ENCODE measurements around the gene SPATA17.

GRCh38 chr1:217861658-217862057, 230.5 kb downstream of the SPATA17 start:
- TF ChIP-seq TSHZ2 (CRISPR knock-in tag; IDR thresholded peaks at IDR 0.05) (no peak), ZNF8 (CRISPR knock-in tag; IDR thresholded peaks at IDR 0.05) (no peak), OSR1 (CRISPR knock-in tag; IDR thresholded peaks at IDR 0.05) (no peak), SNAI2 (CRISPR knock-in tag; IDR thresholded peaks at IDR 0.05) (no peak), PATZ1 (CRISPR knock-in tag; IDR thresholded peaks at IDR 0.05; ENCODE audit: borderline replicate concordance) (no peak), ARNTL (CRISPR knock-in tag; IDR thresholded peaks at IDR 0.05; ENCODE audit: borderline replicate concordance, low read depth) (no peak), ZFP3 (CRISPR knock-in tag; IDR thresholded peaks at IDR 0.05) (no peak), ZFP30 (CRISPR knock-in tag; IDR thresholded peaks at IDR 0.05) (no peak), RARB (CRISPR knock-in tag; IDR thresholded peaks at IDR 0.05) (no peak), GLIS3 (CRISPR knock-in tag; IDR thresholded peaks at IDR 0.05) (no peak)
- TF ChIP-seq, protein P1, sequence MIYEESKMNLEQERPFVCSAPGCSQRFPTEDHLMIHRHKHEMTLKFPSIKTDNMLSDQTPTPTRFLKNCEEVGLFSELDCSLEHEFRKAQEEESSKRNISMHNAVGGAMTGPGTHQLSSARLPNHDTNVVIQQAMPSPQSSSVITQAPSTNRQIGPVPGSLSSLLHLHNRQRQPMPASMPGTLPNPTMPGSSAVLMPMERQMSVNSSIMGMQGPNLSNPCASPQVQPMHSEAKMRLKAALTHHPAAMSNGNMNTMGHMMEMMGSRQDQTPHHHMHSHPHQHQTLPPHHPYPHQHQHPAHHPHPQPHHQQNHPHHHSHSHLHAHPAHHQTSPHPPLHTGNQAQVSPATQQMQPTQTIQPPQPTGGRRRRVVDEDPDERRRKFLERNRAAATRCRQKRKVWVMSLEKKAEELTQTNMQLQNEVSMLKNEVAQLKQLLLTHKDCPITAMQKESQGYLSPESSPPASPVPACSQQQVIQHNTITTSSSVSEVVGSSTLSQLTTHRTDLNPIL (CRISPR knock-in tag; IDR thresholded peaks at IDR 0.05; ENCODE audit: low read depth), result no peak

Data from SK-N-SH treated with all-trans-retinoic acid at 6 μM for 48 hours (cell line).